K562 (cell line): ENCODE data around the gene ADD2. TPM values are rescaled to one million over a fixed set of nuclear protein-coding genes. Genes with fewer than 3 reads are reported as not detected.

Source experiments
- CHD2 ChIP-seq: IDR thresholded peaks from 2 replicates; pipeline ENCODE4 v1.6.1; 2011; ENCODE audit warnings: low read depth, low read length
- DLX4 ChIP-seq: fragments of 250-450 bp; sonication (Bioruptor Pico); IDR thresholded peaks from 2 replicates; pipeline ENCODE4 v1.6.1; 2021; ENCODE audit warnings: mild to moderate bottlenecking
- ETV5 ChIP-seq: sonication (generic); formaldehyde crosslinking; IDR thresholded peaks from 2 replicates; pipeline ENCODE4 v1.4.0; 2020; ENCODE audit warnings: low read depth, mild to moderate bottlenecking, missing genetic modification reagents
- HMG20A ChIP-seq: fragments of 450-650 bp; formaldehyde crosslinking; conservative IDR thresholded peaks from 2 replicates; pipeline ENCODE4 v1.4.0; 2020; ENCODE audit warnings: mild to moderate bottlenecking, mixed read lengths
- MTA3 ChIP-seq: fragments of 450-650 bp; formaldehyde crosslinking; IDR thresholded peaks from 2 replicates; pipeline ENCODE4 v1.6.1; 2017; ENCODE audit warnings: mild to moderate bottlenecking, borderline replicate concordance
- RBFOX2 ChIP-seq: fragments of 200-400 bp; formaldehyde crosslinking; IDR thresholded peaks from 2 replicates; pipeline ENCODE4 v1.6.1; 2017; ENCODE audit warnings: low read depth, mild to moderate bottlenecking, low read length, moderate library complexity
- RBM34 ChIP-seq: fragments of 200-400 bp; formaldehyde crosslinking; IDR thresholded peaks from 2 replicates; pipeline ENCODE4 v1.6.1; 2018; ENCODE audit warnings: low read length, borderline replicate concordance; ENCODE audit not compliant: insufficient read depth
- SRSF3 ChIP-seq: fragments of 200-400 bp; formaldehyde crosslinking; IDR thresholded peaks from 2 replicates; pipeline ENCODE4 v1.6.1; 2016; ENCODE audit warnings: mild to moderate bottlenecking, low read length, moderate library complexity; ENCODE audit not compliant: insufficient read depth
- STAT5B ChIP-seq: fragments of 250-450 bp; sonication (Bioruptor Pico); IDR thresholded peaks from 2 replicates; pipeline ENCODE4 v1.8.0; 2021; ENCODE audit warnings: mild to moderate bottlenecking, inconsistent platforms
- TEAD2 ChIP-seq: fragments of 450-650 bp; IDR thresholded peaks from 2 replicates; pipeline ENCODE4 v1.6.1; 2016; ENCODE audit warnings: missing genetic modification characterization, control low read depth, missing compliant biosample characterization
- VEZF1 ChIP-seq: fragments of 200-800 bp; sonication (Bioruptor generic); IDR thresholded peaks from 2 replicates; pipeline ENCODE4 v1.6.1; 2017; ENCODE audit warnings: missing genetic modification characterization, missing compliant biosample characterization
- ZFP30 ChIP-seq: fragments of 250-450 bp; sonication (Bioruptor Pico); IDR thresholded peaks from 2 replicates; pipeline ENCODE4 v1.8.0; 2022; ENCODE audit warnings: moderate library complexity, mild to moderate bottlenecking, inconsistent platforms, borderline replicate concordance
- ZNF146 ChIP-seq: IDR thresholded peaks from one replicate; pipeline ENCODE4 v1.6.1; 2018; ENCODE audit warnings: missing compliant biosample characterization; ENCODE audit not compliant: unreplicated experiment
- ZNF165 ChIP-seq: fragments of 250-450 bp; sonication (Bioruptor Pico); IDR thresholded peaks from 2 replicates; pipeline ENCODE4 v1.4.0; 2020; ENCODE audit warnings: borderline replicate concordance
- ZNF354B ChIP-seq: fragments of 250-450 bp; sonication (Bioruptor Pico); IDR thresholded peaks from 2 replicates; pipeline ENCODE4 v1.4.0; 2020
- ZNF77 ChIP-seq: fragments of 250-450 bp; sonication (Bioruptor Pico); IDR thresholded peaks from 2 replicates; pipeline ENCODE4 v1.5.0; 2020
- polyA plus RNA-seq, 8 experiments: library from polyadenylated mRNA; depleted of rRNA in 4 of 8; stranded (reverse) in 5 of 8; unstranded in 3 of 8; fragments of >200 nt; fragmentation: Nextera tagmentation in 2 of 8; fragmentation: Illumina TruSeq in 1 of 8; extraction: Ambion mirVana in 2 of 8; extraction: Trizol in 1 of 8; gene quantifications; 2 replicates each; pipeline versions ENCODE4 v1.2.1 to v1.2.3, GENCODE V29; 2011 to 2014; ENCODE audit warnings: inconsistent platforms in 1 of 8, missing spikeins in 1 of 8
- total RNA-seq, 7 experiments: library from RNA; depleted of rRNA in 6 of 7; stranded (reverse); fragments of >200 nt in 6 of 7; fragmentation: Illumina TruSeq in 2 of 7; extraction: Trizol in 2 of 7; gene quantifications; 2 replicates each; pipeline versions ENCODE4 v1.2.1 to v1.2.3, GENCODE V29; 2011 to 2021; ENCODE audit warnings: low replicate concordance in 1 of 7
- TF ChIP-seq, protein P1 (sequence below): fragments of 250-450 bp; sonication (Bioruptor Pico); IDR thresholded peaks from 2 replicates; pipeline ENCODE4 v1.5.0; 2021
- TF ChIP-seq, protein P2 (sequence below): fragments of 450-650 bp; conservative IDR thresholded peaks from 2 replicates; pipeline ENCODE4 v1.6.1; 2016; ENCODE audit warnings: missing genetic modification characterization, low read depth, mild to moderate bottlenecking, control low read depth, missing compliant biosample characterization
- TF ChIP-seq, protein P3 (sequence below), 2 experiments: IDR thresholded peaks; 2 replicates each; pipeline ENCODE4 v1.6.1; 2011; ENCODE audit warnings: borderline replicate concordance in 1 of 2, control low read depth in 1 of 2, low read depth in 1 of 2, low read length in 1 of 2, mild to moderate bottlenecking in 1 of 2, mixed read lengths in 1 of 2, moderate library complexity in 1 of 2; ENCODE audit not compliant: insufficient read depth in 1 of 2, insufficient read length in 1 of 2, poor library complexity in 1 of 2, severe bottlenecking in 1 of 2; ENCODE audit errors: extremely low read depth in 1 of 2

Gene ADD2
- total and polyA plus RNA-seq, 9 of the 15 experiments (the other 6 are each of a cell fraction or from before 2014, with no cell fraction given) = 3.5 to 63.0 (median 36.2) TPM

DNA sequence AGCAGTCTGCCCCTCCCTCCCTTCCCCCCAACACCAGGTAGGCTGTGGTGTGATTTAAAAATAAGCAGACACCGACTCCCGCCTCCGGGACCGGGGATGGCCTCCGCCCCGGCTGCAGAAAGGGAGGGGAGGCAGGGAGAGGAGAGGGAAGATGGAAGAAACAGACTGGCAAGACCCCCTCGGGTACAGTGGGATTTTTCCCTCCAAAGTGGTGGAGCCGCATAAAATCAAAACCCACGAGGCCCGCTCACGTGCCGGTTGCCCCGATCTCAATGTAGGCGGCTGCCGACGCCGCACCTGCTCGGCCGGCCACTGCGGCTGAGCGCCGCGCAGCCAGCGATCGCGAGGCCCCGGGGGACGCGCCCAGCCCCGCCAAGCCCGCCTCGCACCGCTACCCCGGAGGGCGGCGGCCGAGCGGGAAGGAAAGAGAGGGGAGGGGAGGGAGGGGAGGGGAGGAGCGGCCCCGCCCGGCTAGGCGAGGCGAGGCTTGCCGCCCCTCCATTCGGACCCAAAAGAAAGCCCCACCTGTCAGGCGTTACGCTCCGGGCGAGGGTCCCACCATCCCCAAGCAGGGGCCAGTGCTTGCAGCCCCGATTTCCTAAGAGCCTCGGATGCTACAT is 811 bp downstream of the ADD2 start (continued):
- no peak for TF ChIP-seq TEAD2 (tag)
- no peak for TF ChIP-seq ETV5 (CRISPR knock-in tag)
- TF ChIP-seq ZFP30 (CRISPR knock-in tag) = no peak
- TF ChIP-seq ZNF354B (CRISPR knock-in tag) = no peak
- TF ChIP-seq ZNF146 (CRISPR knock-in tag) = no peak
- TF ChIP-seq, protein P1, sequence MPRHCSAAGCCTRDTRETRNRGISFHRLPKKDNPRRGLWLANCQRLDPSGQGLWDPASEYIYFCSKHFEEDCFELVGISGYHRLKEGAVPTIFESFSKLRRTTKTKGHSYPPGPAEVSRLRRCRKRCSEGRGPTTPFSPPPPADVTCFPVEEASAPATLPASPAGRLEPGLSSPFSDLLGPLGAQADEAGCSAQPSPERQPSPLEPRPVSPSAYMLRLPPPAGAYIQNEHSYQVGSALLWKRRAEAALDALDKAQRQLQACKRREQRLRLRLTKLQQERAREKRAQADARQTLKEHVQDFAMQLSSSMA (CRISPR knock-in tag) = no peak
- TF ChIP-seq ZNF77 (CRISPR knock-in tag) = no peak
- no peak for TF ChIP-seq MTA3
- no peak for TF ChIP-seq STAT5B (CRISPR knock-in tag)
- no peak for TF ChIP-seq DLX4
- TF ChIP-seq, protein P2, sequence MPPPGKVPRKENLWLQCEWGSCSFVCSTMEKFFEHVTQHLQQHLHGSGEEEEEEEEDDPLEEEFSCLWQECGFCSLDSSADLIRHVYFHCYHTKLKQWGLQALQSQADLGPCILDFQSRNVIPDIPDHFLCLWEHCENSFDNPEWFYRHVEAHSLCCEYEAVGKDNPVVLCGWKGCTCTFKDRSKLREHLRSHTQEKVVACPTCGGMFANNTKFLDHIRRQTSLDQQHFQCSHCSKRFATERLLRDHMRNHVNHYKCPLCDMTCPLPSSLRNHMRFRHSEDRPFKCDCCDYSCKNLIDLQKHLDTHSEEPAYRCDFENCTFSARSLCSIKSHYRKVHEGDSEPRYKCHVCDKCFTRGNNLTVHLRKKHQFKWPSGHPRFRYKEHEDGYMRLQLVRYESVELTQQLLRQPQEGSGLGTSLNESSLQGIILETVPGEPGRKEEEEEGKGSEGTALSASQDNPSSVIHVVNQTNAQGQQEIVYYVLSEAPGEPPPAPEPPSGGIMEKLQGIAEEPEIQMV = no peak
- no peak for TF ChIP-seq RBFOX2
- TF ChIP-seq CHD2 = 0 out of 2 replicates have a peak, but pooled peaks have one; percentile 36
- TF ChIP-seq, protein P3, sequence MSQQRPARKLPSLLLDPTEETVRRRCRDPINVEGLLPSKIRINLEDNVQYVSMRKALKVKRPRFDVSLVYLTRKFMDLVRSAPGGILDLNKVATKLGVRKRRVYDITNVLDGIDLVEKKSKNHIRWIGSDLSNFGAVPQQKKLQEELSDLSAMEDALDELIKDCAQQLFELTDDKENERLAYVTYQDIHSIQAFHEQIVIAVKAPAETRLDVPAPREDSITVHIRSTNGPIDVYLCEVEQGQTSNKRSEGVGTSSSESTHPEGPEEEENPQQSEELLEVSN (IDR thresholded peaks at IDR 0.05; ENCODE audit: borderline replicate concordance in 1 of 2, extremely low read depth in 1 of 2, insufficient read depth in 1 of 2, insufficient read length in 1 of 2, low read depth in 1 of 2, low read length in 1 of 2, poor library complexity in 1 of 2, severe bottlenecking in 1 of 2) = peak; percentile 85 to 91
- TF ChIP-seq SRSF3 = no peak
- TF ChIP-seq VEZF1 (CRISPR knock-in tag) = peak; percentile 9; the same call in 1 of the 2 replicates
- TF ChIP-seq HMG20A (CRISPR knock-in tag) = no peak
- TF ChIP-seq RBM34 = no peak
- TF ChIP-seq ZNF165 = no peak
